IMR-90 (cell line): Measurements from ENCODE around the gene EIF6.

Experiments
- BHLHE40 ChIP-seq: fragments of 150-350 bp; IDR thresholded peaks from 2 replicates; pipeline ENCODE4 v1.6.1; 2016; ENCODE audit warnings: mild to moderate bottlenecking, low read depth, low read length
- CHD1 ChIP-seq: IDR thresholded peaks from 2 replicates; pipeline ENCODE4 v1.6.1; 2012; ENCODE audit warnings: low read depth, low read length, improper control_type of control experiment
- ELK1 ChIP-seq: fragments of 150-350 bp; IDR thresholded peaks from 2 replicates; pipeline ENCODE4 v1.6.1; 2016; ENCODE audit warnings: low read depth, mild to moderate bottlenecking, low read length, moderate library complexity, borderline replicate concordance
- FOS ChIP-seq: fragments of 150-350 bp; IDR thresholded peaks from 2 replicates; pipeline ENCODE4 v1.6.1; 2016; ENCODE audit warnings: low read depth, low read length
- MAFK ChIP-seq: IDR thresholded peaks from 2 replicates; pipeline ENCODE4 v1.6.1; 2012; ENCODE audit warnings: low read depth, low read length, improper control_type of control experiment
- MAZ ChIP-seq: IDR thresholded peaks from 2 replicates; pipeline ENCODE4 v1.6.1; 2012; ENCODE audit warnings: low read depth, mild to moderate bottlenecking, low read length, improper control_type of control experiment, moderate library complexity, borderline replicate concordance
- MXI1 ChIP-seq: IDR thresholded peaks from 2 replicates; pipeline ENCODE4 v1.6.1; 2012; ENCODE audit warnings: low read depth, mild to moderate bottlenecking, low read length, moderate library complexity, borderline replicate concordance
- NFE2L2 ChIP-seq: fragments of 150-350 bp; IDR thresholded peaks from 2 replicates; pipeline ENCODE4 v1.6.1; 2016; ENCODE audit warnings: low read depth, mild to moderate bottlenecking, low read length
- POLR2A ChIP-seq: IDR thresholded peaks from 2 replicates; pipeline ENCODE4 v1.6.1; 2012; ENCODE audit warnings: mild to moderate bottlenecking, low read depth, low read length
- RAD21 ChIP-seq: IDR thresholded peaks from 2 replicates; pipeline ENCODE4 v1.6.1; 2012; ENCODE audit warnings: low read length, improper control_type of control experiment
- RCOR1 ChIP-seq: IDR thresholded peaks from 2 replicates; pipeline ENCODE4 v1.6.1; 2012; ENCODE audit warnings: mild to moderate bottlenecking, low read length, improper control_type of control experiment; ENCODE audit not compliant: insufficient replicate concordance
- RFX5 ChIP-seq: IDR thresholded peaks from 2 replicates; pipeline ENCODE4 v1.8.0; 2012; ENCODE audit warnings: low read depth, mild to moderate bottlenecking, low read length, moderate library complexity
- TF ChIP-seq, protein P1 (sequence below): conservative IDR thresholded peaks from 2 replicates; pipeline ENCODE4 v1.5.1; 2012; ENCODE audit warnings: mild to moderate bottlenecking, low read depth, low read length, improper control_type of control experiment

GRCh38 chr20:35290186-35290886 is 5.8 kb upstream of the EIF6 start:
- TF ChIP-seq, protein P1, sequence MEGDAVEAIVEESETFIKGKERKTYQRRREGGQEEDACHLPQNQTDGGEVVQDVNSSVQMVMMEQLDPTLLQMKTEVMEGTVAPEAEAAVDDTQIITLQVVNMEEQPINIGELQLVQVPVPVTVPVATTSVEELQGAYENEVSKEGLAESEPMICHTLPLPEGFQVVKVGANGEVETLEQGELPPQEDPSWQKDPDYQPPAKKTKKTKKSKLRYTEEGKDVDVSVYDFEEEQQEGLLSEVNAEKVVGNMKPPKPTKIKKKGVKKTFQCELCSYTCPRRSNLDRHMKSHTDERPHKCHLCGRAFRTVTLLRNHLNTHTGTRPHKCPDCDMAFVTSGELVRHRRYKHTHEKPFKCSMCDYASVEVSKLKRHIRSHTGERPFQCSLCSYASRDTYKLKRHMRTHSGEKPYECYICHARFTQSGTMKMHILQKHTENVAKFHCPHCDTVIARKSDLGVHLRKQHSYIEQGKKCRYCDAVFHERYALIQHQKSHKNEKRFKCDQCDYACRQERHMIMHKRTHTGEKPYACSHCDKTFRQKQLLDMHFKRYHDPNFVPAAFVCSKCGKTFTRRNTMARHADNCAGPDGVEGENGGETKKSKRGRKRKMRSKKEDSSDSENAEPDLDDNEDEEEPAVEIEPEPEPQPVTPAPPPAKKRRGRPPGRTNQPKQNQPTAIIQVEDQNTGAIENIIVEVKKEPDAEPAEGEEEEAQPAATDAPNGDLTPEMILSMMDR = no peak
- no peak for TF ChIP-seq POLR2A
- TF ChIP-seq CHD1 = no peak
- TF ChIP-seq RCOR1 = no peak
- TF ChIP-seq MAZ = no peak
- no peak for TF ChIP-seq MXI1
- no peak for TF ChIP-seq ELK1
- no peak for TF ChIP-seq FOS
- no peak for TF ChIP-seq RAD21
- TF ChIP-seq RFX5 = no peak
- no peak for TF ChIP-seq NFE2L2
- no peak for TF ChIP-seq BHLHE40
- TF ChIP-seq MAFK = no peak
